Activated CD8-positive, alpha-beta memory T cell treated with anti-CD3 and anti-CD28 coated beads for 1 hour (primary cell): ENCODE results near the gene CAPN3.
"Not testable (repeated sequence)": the region's sequence is repeated elsewhere in the genome, so short reads cannot be mapped to it uniquely, and the experiment has no call there.

Experiments
- DNase-seq, 2 donors: peaks; one replicate each; pipeline ENCODE4 v3.0.0-alpha.2; 2020; ENCODE audit warnings: low read depth in 1 of 2; ENCODE audit errors: extremely low read depth in 1 of 2

Gene CAPN3

DNA sequence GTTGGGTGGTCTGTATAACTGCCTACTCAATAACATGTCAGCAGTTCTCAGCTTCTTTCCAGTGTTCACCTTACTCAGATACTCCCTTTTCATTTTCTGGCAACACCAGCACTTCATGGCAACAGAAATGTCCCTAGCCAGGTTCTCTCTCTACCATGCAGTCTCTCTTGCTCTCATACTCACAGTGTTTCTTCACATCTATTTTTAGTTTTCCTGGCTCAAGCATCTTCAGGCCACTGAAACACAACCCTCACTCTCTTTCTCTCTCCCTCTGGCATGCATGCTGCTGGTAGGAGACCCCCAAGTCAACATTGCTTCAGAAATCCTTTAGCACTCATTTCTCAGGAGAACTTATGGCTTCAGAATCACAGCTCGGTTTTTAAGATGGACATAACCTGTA lies at the start of gene CAPN3:
Gene CAPN3, plus strand, starts transcription at position 253 of the 400 bp plus-strand sequence. CDS start 305 bp downstream, outside the sequence.
- no peak for DNase-seq

DNA sequence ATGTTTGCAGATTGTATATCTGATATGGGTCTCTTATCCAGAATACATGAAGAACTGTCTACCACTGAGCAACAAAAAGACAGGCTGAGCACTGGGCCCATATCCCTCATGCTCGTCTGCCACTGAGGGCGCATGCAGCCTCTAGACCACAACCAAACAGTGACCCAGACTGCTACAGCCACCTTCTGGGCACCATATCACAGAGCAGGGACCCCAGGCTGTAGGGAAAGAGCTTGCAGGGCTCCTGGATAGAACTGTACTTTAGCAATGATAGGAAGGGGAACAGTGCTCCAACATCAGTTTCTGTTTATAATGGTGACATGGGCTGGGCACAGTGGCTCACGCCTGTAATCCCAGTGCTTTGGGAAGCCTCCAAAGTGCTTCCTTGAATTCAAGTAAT lies 45.8 kb upstream of the CAPN3 start:
- no peak for DNase-seq

GRCh38 chr15:42314818-42315217 lies 44.5 kb upstream of the CAPN3 start:
- DNase-seq: no peak

DNA sequence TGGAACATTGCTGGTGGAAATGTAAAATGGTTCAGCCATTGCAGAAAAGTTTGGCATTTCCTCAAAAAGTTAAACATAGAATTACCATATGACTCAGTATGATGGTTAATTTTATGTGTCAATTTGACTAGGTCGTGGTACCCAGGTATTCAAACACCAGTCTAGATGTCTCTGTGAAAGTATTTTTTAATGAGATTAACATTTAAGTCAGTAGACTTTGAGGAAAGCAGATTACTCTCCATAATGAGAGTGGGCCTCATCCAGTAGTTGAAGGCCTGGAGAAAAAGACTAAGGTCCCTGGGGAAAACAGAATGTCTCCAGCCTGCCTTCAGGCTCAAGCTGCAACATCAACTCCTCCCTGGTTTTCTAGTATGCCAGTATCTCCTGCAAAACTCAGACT lies 43.8 kb upstream of the CAPN3 start:
- no peak for DNase-seq

GRCh38 chr15:42316282-42316805 lies 43.0 kb upstream of the CAPN3 start:
- not testable (repeated sequence) for DNase-seq

GRCh38 chr15:42319206-42319605 lies 40.1 kb upstream of the CAPN3 start:
- DNase-seq: no peak

- no peak for DNase-seq
Observed at GRCh38 chr15:42324308-42324707, 35.0 kb upstream of the CAPN3 start.

- no peak for DNase-seq
Observed at GRCh38 chr15:42329161-42329560, 30.1 kb upstream of the CAPN3 start.

GRCh38 chr15:42329992-42330391 lies 29.3 kb upstream of the CAPN3 start:
- no peak for DNase-seq

DNA sequence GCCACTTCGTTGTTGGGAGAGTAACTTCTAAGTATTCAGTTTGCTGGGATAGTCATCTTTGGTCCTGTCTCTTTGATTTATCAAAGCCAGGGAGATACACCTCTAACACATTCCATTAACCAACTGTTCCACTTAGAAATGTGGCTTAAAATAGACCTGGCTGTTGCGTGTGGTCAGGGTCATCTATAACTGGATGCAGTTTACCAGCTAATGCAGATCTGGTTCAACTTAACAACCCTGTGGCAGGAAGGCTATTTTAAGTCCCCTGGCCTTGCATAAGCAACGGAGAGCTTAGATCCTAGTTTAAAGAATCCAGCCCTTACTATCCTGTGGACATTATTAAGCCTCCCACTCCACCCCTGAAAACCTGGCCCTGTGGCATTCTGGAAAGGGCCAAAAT lies 28.1 kb upstream of the CAPN3 start:
- no peak for DNase-seq

- no peak for DNase-seq
Observed at GRCh38 chr15:42332331-42332730, 27.0 kb upstream of the CAPN3 start.

- no peak for DNase-seq
Observed at GRCh38 chr15:42335074-42335473, 24.2 kb upstream of the CAPN3 start.

DNA sequence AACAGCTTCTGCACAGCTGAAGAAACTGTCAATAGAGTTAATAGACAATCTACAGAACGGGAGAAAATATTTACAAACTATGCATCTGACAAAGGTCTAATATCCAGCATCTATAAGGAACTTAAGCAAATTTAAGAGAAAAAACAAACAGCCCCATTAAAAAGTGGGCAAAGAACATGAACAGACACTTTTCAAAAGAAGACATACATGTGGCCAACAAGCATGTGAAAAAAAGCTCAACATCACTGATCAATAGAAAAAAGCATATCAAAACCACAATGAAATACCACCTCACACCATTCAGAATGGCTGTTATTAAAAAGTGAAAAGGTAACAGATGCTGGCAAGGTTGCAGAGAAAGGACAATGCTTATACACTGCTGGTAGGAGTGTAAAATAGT lies 22.7 kb upstream of the CAPN3 start:
- not testable (repeated sequence) for DNase-seq

DNA sequence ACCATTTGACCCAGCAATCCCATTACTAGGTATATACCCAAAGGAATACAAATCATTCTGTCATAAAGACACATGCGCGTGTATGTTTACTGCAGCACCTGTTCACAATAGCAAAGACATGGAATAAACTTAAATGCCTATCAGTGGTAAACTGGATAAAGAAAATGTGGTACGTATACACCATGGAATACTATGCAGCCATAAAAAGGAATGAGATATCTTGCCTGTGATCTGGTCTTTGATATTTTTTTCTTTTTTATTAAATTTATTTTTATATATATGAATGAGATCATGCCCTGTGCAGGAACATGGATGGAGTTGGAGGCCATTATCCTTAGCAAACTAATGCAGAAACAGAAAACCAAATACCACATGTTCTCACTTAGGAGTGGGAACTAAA lies 22.2 kb upstream of the CAPN3 start:
- DNase-seq: not testable (repeated sequence)

DNA sequence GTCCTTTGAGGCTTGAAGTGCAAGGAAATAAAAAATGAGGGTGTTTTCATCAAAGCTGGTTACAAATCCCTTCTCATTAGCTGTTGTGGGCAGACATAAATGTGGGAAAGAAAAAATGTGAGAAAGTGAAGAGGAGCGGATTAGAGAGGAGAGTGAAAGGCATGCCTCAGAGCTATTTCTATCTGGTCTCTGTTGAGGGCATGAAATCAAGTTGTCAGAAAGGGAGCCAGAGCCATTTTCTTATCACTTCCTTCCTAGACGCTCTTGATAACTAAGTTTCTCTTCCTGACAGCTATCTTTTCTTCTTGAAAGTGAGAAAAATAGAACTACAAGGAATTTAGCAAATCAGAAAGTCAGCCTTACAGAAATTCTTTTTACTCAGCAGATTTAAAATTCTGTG lies 20.8 kb upstream of the CAPN3 start:
- no peak for DNase-seq

GRCh38 chr15:42343596-42344232 lies 15.6 kb upstream of the CAPN3 start:
- no peak for DNase-seq

DNA sequence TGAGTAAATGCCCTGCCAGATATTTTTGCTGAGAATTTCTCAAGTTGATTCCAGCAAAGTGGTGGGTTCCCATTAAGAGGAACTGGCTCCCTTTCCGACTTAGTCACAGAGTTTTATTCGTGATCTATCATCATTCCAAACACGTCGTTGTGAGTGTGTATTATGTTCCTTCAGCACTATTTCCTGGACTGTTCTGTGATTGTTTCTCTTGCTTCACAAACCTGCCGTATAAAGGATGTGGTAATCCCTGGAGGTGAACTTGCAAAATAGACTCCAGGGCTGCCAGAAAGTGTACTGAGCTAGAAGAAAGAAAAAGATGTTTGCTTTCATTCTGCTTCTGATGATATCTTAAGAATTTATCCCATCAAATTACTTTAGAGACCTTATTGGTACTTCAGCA lies 14.5 kb upstream of the CAPN3 start:
- no peak for DNase-seq

DNA sequence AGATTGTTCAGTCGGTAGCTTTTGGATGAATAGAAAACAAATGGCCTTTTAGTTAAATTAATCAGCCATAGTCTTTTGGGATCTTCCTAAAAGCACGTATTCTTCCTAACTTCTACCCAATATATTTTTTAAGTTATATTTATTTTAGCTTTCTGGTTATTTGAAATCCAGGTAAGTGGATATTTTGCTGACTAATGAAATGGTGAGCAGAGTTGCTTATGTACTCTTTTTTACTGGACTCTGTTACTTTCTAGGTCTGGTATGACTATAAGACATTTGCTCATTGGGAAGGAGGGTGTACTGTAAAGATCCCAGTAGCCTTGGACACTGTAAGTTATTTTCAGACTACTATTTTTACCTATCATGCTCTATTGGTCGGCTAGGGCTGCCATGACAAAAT lies 13.8 kb upstream of the CAPN3 start:
- DNase-seq: no peak

DNA sequence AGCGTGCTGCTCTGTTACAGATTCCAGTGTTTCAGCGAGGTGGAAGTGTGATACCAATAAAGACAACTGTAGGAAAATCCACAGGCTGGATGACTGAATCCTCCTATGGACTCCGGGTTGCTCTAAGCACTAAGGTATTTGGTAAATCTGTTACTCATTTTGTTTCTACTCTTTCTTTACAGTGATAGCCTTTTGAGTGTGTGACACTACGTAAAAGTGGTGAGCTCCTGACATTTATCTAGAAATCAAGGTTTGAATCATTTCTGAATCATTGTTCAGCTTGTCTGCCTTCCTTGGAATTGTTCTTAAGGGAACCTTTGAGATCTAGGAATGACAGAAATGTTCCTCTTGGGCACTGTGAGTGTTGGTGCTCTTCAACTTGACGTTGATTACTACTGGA lies 11.2 kb upstream of the CAPN3 start:
- no peak for DNase-seq

DNA sequence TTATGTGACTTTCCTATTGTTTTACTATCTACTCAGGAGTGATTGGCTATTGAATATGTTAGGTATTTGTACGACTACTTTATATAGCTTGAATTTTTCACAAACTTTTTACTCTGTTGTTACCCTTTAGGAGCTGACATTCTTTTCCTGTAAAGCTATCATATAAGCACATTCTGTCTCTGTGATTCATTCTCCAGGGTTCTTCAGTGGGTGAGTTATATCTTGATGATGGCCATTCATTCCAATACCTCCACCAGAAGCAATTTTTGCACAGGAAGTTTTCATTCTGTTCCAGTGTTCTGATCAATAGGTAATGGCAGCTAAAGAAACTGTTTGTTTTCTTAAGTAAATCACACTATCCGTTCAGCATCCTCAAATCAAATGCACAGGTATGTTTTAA lies 10.1 kb upstream of the CAPN3 start:
- DNase-seq: no peak

- DNase-seq: no peak
Observed at GRCh38 chr15:42352401-42352800, 6.9 kb upstream of the CAPN3 start.

GRCh38 chr15:42353061-42353460 lies 6.2 kb upstream of the CAPN3 start:
- no peak for DNase-seq

GRCh38 chr15:42354824-42355223 lies 4.5 kb upstream of the CAPN3 start:
- no peak for DNase-seq
